Activated T-helper 1 cell treated with Interleukin-2 at 50 U/mL for 16 hours (primary cell): ENCODE data around the gene SNAPC5.

Experiments
- DNase-seq: peaks from one replicate; pipeline ENCODE4 v3.0.0-alpha.2; 2020; ENCODE audit warnings: low read depth

SNAPC5 gene

DNA sequence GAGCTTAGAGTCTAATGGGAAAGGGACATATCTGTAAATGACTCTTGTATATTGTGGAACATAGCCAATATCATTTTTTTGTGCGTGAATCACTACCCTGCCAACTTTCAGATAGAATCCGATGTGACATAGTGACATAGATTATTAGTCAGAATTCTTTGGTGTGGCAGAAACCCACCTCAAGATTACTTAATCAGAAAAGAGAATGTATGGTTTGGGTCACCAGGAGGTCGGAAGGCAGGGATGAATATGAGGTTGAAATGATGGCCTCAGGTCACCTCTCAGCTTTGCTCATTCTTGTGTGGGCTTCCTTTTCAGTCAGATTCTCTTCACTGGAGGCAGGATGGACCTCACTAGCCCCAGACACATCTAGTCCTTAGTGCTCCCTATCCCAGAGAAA, 41.4 kb downstream of the SNAPC5 start:
- DNase-seq = no peak

GRCh38 chr15:66454143-66454542, 43.4 kb downstream of the SNAPC5 start:
- no peak for DNase-seq

DNA sequence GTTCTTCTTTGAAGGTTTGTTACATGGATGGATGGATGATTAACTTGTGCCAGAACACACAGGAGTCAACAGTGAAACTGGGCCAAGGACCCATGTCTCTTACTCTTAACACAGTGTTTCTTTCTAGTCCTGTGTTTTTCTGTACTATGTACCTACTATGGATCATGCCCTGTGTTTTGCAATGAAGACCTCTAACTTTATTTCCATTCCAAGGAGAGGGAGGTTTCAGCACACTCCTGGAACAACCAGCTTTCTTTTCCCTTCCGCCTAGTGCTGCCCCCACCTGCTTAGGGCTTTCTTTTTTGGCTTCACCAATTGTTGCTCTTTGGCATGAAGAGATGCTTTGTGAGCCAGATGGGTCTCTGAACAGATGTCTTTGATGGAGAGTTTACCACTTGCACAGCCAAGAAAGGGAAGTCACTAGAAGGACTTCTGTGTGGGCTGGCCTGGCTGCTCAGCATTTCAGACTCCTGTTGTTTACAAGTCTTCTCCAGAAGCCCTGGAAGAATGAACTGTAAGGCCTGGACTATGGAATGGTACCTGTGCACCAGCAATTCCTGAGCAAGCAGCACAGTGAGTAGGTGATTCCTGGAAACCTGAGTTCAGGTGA, 44.5 kb downstream of the SNAPC5 start:
- DNase-seq = no peak

- DNase-seq = no peak
Observed at GRCh38 chr15:66452420-66452819, 45.1 kb downstream of the SNAPC5 start.
